ENCODE data around the gene EFNB1. TPM values are rescaled to one million over a fixed set of nuclear protein-coding genes. Genes with fewer than 3 reads are reported as not detected.

EFNB1 gene
- total RNA-seq, 4 donors from 2014 or later, result 8.8 to 15.7 (median 13.0) TPM

GRCh38 chrX:68826113-68826980 is 2.5 kb upstream of the EFNB1 start:
- DNase-seq (no peak), ATAC-seq (no peak)
- intact Hi-C loops (cut with DNase I; ENCODE audit: low total_unique reads) (loop anchor here (10.0 kb wide), 1 partner anchor 558 kb away; no protein-coding TSS in a partner anchor), in situ Hi-C loops (cut with MboI; ENCODE audit: low sequenced_read_pairs in 4 of 4) (loop anchor here in 3 of 4 donors (10.0 to 25.0 kb wide), 4 partner anchors 211 to 458 kb away; no protein-coding TSS in a partner anchor)
- Histone ChIP-seq H3K4me3 (no peak overlapping the region), H3K36me3 (no peaks in the 10 kb centered on the region), H3K27me3 (no peaks in the 10 kb centered on the region), H3K27ac (no peak overlapping the region), H3K9me3 (no peaks in the 10 kb centered on the region), H3K4me1 (no peaks in the 10 kb centered on the region)
- no peak for TF ChIP-seq CTCF (IDR thresholded peaks at IDR 0.05 in 4 of 5, conservative IDR thresholded peaks at IDR 0.05 in 1 of 5)
- no peak for TF ChIP-seq POLR2A (IDR thresholded peaks at IDR 0.05)

GRCh38 chrX:68827256-68827655 is 1.6 kb upstream of the EFNB1 start:
- H3K4me3 ChIP-seq, result no peak overlapping the region
- intact Hi-C loops (cut with DNase I; ENCODE audit: low total_unique reads) (loop anchor here (10.0 kb wide), 1 partner anchor 558 kb away; no protein-coding TSS in a partner anchor), in situ Hi-C loops (cut with MboI; ENCODE audit: low sequenced_read_pairs in 4 of 4) (loop anchor here in 3 of 4 donors (10.0 to 25.0 kb wide), 4 partner anchors 210 to 458 kb away; no protein-coding TSS in a partner anchor)
- TF ChIP-seq POLR2A (IDR thresholded peaks at IDR 0.05) (no peak), CTCF (IDR thresholded peaks at IDR 0.05 in 4 of 5, conservative IDR thresholded peaks at IDR 0.05 in 1 of 5) (no peak)
- DNase-seq, result no peak
- H3K9me3 ChIP-seq, result no peaks in the 10 kb centered on the region
- no peaks in the 10 kb centered on the region for H3K36me3 ChIP-seq
- ATAC-seq, result no peak
- no peak overlapping the region for H3K27ac ChIP-seq
- no peaks in the 10 kb centered on the region for H3K4me1 ChIP-seq
- H3K27me3 ChIP-seq, result no peaks in the 10 kb centered on the region

- peak; percentile 80 to 94 (median 90) for TF ChIP-seq CTCF (IDR thresholded peaks at IDR 0.05 in 4 of 5, conservative IDR thresholded peaks at IDR 0.05 in 1 of 5)
- no peak for TF ChIP-seq POLR2A (IDR thresholded peaks at IDR 0.05)
- no peaks in the 10 kb centered on the region for H3K9me3 ChIP-seq
- ATAC-seq (peak; percentile 60 to 64), DNase-seq (peak; percentile 52 to 72)
- H3K27me3 ChIP-seq, result no peaks in the 10 kb centered on the region
- H3K27ac ChIP-seq, result peak overlapping the region; percentile 79 to 85 (median 82)
- H3K4me3 ChIP-seq, result peak overlapping the region; percentile 35 to 76 (median 61)
- H3K4me1 ChIP-seq, result no peaks in the 10 kb centered on the region
- in situ Hi-C loops (cut with MboI; ENCODE audit: low sequenced_read_pairs in 4 of 4), result loop anchor here in 3 of 4 donors (10.0 to 25.0 kb wide), 4 partner anchors 209 to 457 kb away; no protein-coding TSS in a partner anchor
- no peaks in the 10 kb centered on the region for H3K36me3 ChIP-seq
- intact Hi-C loops (cut with DNase I; ENCODE audit: low total_unique reads), result loop anchor here (1.0 to 10.0 kb wide), 4 partner anchors 67 to 557 kb away; partner anchors contain the start of gene PJA1
Observed at GRCh38 chrX:68827848-68828624, 785 bp upstream of the EFNB1 start.

GRCh38 chrX:68829582-68830418 is 979 bp downstream of the EFNB1 start:
- Histone ChIP-seq H3K9me3 (no peaks in the 10 kb centered on the region), H3K4me1 (no peaks in the 10 kb centered on the region), H3K36me3 (no peaks in the 10 kb centered on the region), H3K27me3 (no peaks in the 10 kb centered on the region), H3K4me3 (peak overlapping the region; percentile 72 to 86 (median 75)), H3K27ac (peak overlapping the region; percentile 81 to 89 (median 86))
- peak; percentile 12 to 22 for ATAC-seq
- in situ Hi-C loops (cut with MboI; ENCODE audit: low sequenced_read_pairs in 4 of 4) (loop anchor here in 3 of 4 donors (10.0 to 25.0 kb wide), 4 partner anchors 208 to 455 kb away; no protein-coding TSS in a partner anchor), intact Hi-C loops (cut with DNase I; ENCODE audit: low total_unique reads) (loop anchor here (1.0 to 10.0 kb wide), 3 partner anchors 167 to 555 kb away; partner anchors contain the start of gene PJA1)
- no peak for DNase-seq
- no peak for TF ChIP-seq CTCF (IDR thresholded peaks at IDR 0.05 in 4 of 5, conservative IDR thresholded peaks at IDR 0.05 in 1 of 5)
- no peak for TF ChIP-seq POLR2A (IDR thresholded peaks at IDR 0.05)

Measured in gastrocnemius medialis (tissue), 4 donors.